Muscle of leg (tissue), 11 donors: ENCODE measurements around the gene LMF2. TPM values are rescaled to one million over a fixed set of nuclear protein-coding genes. Genes with fewer than 3 reads are reported as not detected.

Experiments
- DNase-seq: peaks from one replicate; pipeline ENCODE4 v3.0.0; 2013
- H3K27ac ChIP-seq: one replicate; pipeline ENCODE4 v1.5.1; 2013; ENCODE audit warnings: mild to moderate bottlenecking, low read length, control low read depth
- H3K27me3 ChIP-seq: one replicate; pipeline ENCODE4 v1.6.1; 2013; ENCODE audit warnings: low read length; ENCODE audit not compliant: control insufficient read depth, insufficient read depth
- H3K36me3 ChIP-seq: one replicate; pipeline ENCODE4 v1.6.1; 2013; ENCODE audit warnings: low read length; ENCODE audit not compliant: control insufficient read depth, insufficient read depth
- H3K4me1 ChIP-seq: one replicate; pipeline ENCODE4 v1.6.1; 2013; ENCODE audit warnings: low read length; ENCODE audit not compliant: control insufficient read depth, insufficient read depth
- H3K4me3 ChIP-seq: one replicate; pipeline ENCODE4 v1.5.1; 2013; ENCODE audit warnings: low read length, control low read depth
- H3K9me3 ChIP-seq: replicated peaks from 2 replicates; pipeline ENCODE4 v1.6.1; 2013; ENCODE audit warnings: low read depth, low read length; ENCODE audit not compliant: control insufficient read depth
- WGBS: methylation state at CpG from one replicate; pipeline ENCODE4 v1.1.5; 2013; ENCODE audit warnings: missing lambda C conversion rate; ENCODE audit not compliant: insufficient coverage; 5-methylcytosine and 5-hydroxymethylcytosine counted together
- polyA plus RNA-seq, 8 donors: library from polyadenylated mRNA; unstranded; fragments of 120-200 nt; gene quantifications; one replicate each; pipeline versions ENCODE4 v1.2.1 to v1.2.3, GENCODE V29; 2013; ENCODE audit warnings: inconsistent platforms in 1 of 8, low replicate concordance in 1 of 8; ENCODE audit not compliant: insufficient read length in 8 of 8, insufficient read depth in 1 of 8
- total RNA-seq: library from RNA; stranded (reverse); fragments of 120-200 nt; gene quantifications from one replicate; pipeline ENCODE4 v1.2.4, GENCODE V29; 2013

Gene LMF2
- total and polyA plus RNA-seq, 9 donors: 27.0 to 54.1 (median 44.4) TPM

DNA sequence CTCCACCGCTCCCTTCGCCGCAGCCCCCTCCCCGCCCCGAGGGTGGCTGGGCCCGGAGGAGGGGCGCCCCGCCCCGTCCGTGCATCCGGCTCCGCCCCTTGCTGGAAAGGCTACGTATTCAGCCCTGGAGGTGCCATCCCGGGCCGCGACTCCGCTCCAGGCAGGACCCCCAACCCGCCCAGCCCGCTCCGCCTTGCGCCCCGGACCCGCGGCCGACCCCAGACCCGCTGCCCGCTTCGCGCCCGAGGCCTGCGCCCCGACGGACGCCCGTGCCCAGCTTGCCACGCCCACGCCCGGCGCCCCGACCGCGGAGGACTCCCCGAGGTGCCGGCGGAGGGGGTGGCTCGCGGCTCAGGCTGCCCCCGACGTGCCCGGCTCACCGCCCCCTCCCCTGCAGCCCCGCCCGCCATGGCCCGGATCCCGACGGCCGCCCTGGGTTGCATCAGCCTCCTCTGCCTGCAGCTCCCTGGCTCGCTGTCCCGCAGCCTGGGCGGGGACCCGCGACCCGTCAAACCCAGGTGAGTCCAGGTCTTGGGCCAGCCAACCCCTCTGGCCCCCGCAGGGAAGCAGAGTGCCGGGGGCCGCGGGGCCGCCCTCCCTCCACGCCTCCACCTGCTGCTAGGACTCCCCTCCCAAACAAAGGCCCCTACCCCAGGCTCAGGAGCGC lies 25.9 kb downstream of the LMF2 start, which contains the start of gene ADM2:
TSS of gene ADM2 (plus strand) at position 104 of the 667 bp plus-strand sequence. CDS start at position 409, 305 bp downstream.
- WGBS: 1% methylated on average over 57 of the region's 70 CpGs
- H3K4me3 ChIP-seq: peak within 1 kb of the TSS; percentile 24
- peaks cover 65% of the 10 kb centered on the region for H3K27me3 ChIP-seq

GRCh38 chr22:50481045-50481439 lies 26.5 kb downstream of the LMF2 start:
- Histone ChIP-seq H3K4me1 (peaks cover 8% of the 10 kb centered on the region), H3K4me3 (no peak overlapping the region), H3K9me3 (no peaks in the 10 kb centered on the region), H3K27ac (no peak overlapping the region), H3K27me3 (peaks cover 65% of the 10 kb centered on the region), H3K36me3 (no peaks in the 10 kb centered on the region)
- DNase-seq: no peak
- 3% methylated on average over 45 of the region's 45 CpGs for WGBS

More for the DNA sequence above, 25.9 kb downstream of the LMF2 start, which contains the start of gene ADM2:
- Histone ChIP-seq H3K4me1 (peaks cover 8% of the 10 kb centered on the region), H3K27ac (no peak within 1 kb of the TSS), H3K9me3 (no peaks in the 10 kb centered on the region), H3K36me3 (no peaks in the 10 kb centered on the region)
- DNase-seq: no peak

- Histone ChIP-seq H3K27ac (no peak overlapping the region), H3K9me3 (no peaks in the 10 kb centered on the region), H3K27me3 (peaks cover 58% of the 10 kb centered on the region), H3K36me3 (no peaks in the 10 kb centered on the region), H3K4me1 (peaks cover 13% of the 10 kb centered on the region), H3K4me3 (no peak overlapping the region)
- 55% methylated on average over 3 of the region's 11 CpGs for WGBS
- no peak for DNase-seq
These were observed 27.8 kb downstream of the LMF2 start for GRCh38 chr22:50479721-50480120.

DNA sequence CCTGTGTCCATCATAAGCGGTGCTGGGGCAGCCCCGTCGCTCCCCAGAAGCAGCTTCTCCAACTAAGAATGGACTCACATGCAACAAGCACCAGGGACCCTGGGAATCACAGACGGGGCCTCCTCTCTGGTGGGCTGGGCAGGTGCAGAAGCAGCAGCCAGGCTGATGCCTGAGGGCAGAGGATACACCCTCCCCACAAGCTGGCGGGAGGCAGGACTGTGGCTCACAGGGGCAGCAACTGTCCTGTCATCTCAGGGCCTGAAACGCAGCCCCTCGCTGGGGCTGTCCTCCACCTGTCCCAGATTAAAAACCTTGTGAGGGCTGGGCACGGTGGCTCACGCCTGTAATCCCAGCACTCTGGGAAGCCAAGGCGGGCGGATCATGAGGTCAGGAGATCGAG lies 29.6 kb downstream of the LMF2 start:
- Histone ChIP-seq H3K27me3 (peaks cover 46% of the 10 kb centered on the region), H3K4me1 (peaks cover 25% of the 10 kb centered on the region), H3K36me3 (no peaks in the 10 kb centered on the region), H3K4me3 (no peak overlapping the region), H3K27ac (no peak overlapping the region), H3K9me3 (no peaks in the 10 kb centered on the region)
- no peak for DNase-seq
- WGBS: 75% methylated on average over 8 of the region's 12 CpGs

DNA sequence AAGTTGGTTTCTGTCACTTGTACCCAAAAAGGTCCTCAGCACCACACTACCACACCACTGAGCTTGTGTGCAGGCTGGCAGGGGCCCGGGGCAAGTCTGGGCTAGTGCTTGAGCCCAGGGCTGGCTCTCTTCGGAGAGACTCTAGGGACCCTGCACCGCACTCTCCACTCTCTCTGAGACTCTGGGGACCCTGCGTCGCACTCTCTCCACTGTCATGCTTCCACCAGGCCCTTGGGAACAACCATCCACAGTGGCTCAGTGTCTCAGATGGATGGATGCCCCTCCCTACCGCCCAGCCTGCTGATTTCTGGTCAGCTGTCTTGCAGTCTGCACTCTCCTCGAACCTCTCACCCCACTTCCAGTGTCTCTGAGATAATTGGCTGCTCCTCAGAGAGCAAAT lies 30.6 kb downstream of the LMF2 start:
- H3K36me3 ChIP-seq: peaks cover 4% of the 10 kb centered on the region
- no peak overlapping the region for H3K27ac ChIP-seq
- WGBS: 62% methylated on average over 6 of the region's 7 CpGs
- DNase-seq: no peak
- H3K9me3 ChIP-seq: no peaks in the 10 kb centered on the region
- peaks cover 25% of the 10 kb centered on the region for H3K4me1 ChIP-seq
- no peak overlapping the region for H3K4me3 ChIP-seq
- peaks cover 35% of the 10 kb centered on the region for H3K27me3 ChIP-seq

DNA sequence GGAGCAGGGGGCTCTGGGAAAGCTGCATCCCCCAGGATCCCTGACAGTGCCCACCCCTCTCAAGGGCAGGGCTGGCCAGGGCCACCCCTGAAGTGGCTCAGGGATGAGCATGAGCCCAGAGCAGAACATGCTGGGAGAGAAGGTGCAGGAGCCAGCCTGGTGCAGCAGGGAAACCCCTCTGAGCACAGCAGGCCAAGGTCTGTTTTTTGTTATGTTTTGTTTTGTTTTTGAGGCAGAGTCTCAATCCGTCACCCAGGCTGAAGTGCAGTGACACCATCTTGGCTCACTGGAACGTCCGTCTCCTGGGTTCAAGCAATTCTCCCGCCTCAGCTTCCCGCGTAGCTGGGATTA lies 31.9 kb downstream of the LMF2 start:
- Histone ChIP-seq H3K4me1 (peaks cover 36% of the 10 kb centered on the region), H3K27ac (no peak overlapping the region), H3K36me3 (peaks cover 10% of the 10 kb centered on the region), H3K4me3 (no peak overlapping the region), H3K27me3 (peaks cover 25% of the 10 kb centered on the region), H3K9me3 (no peaks in the 10 kb centered on the region)
- WGBS: 80% methylated on average over 1 of the region's 6 CpGs
- DNase-seq: no peak

DNA sequence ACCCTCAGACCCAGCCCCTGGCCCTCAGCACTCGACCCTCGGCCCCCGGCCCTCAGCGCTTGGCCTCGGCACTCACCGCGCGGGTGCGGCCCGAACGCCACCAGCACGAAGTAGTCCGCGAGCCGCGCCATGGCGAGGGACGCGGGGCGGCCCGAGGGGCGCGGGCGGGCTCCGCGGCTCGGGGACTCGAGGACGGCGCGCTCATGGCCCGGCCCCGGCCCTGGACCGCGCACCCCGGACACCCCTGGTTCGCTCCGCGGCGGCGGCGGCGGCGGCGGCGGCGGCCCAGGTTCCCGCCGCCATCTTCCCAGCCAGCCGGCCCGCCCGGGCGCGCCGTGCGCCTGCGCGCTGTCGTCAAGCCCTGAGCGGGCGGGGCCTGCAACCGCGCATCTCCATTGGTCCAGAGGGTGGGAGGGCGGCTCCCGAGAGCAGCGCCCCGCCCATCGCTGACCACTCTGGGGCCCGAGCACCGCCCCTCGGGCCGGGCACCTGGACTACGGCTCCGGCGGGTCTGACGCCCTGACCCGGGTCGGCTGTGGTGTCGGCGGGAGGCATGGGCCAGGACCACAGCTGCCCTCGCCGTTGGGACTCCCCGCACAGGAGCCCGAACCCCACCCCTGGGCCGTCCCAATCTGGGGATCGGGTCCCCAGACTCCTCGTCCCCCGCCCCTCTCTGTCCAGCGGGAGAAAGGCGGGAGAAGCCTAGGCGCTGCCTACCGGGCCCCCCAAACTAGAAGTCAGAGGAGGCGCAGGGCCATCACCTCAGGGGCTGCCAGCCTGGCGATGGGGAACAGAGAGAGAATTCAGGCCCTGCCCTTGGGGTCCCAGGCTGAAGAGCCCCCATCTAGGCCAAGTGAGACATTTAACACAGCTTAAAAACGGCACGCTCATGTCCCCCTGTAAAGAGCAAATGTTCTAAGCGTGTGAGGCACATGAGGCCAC lies 32.5 kb downstream of the LMF2 start, which contains the start of gene SBF1:
TSS of gene SBF1 (minus strand) at position 326 of the 942 bp plus-strand sequence. CDS start at position 131, 195 bp downstream.
- WGBS: under 1% methylated on average over 90 of the region's 97 CpGs
- Histone ChIP-seq H3K4me1 (peaks cover 43% of the 10 kb centered on the region), H3K4me3 (peak within 1 kb of the TSS; percentile 77)

DNA sequence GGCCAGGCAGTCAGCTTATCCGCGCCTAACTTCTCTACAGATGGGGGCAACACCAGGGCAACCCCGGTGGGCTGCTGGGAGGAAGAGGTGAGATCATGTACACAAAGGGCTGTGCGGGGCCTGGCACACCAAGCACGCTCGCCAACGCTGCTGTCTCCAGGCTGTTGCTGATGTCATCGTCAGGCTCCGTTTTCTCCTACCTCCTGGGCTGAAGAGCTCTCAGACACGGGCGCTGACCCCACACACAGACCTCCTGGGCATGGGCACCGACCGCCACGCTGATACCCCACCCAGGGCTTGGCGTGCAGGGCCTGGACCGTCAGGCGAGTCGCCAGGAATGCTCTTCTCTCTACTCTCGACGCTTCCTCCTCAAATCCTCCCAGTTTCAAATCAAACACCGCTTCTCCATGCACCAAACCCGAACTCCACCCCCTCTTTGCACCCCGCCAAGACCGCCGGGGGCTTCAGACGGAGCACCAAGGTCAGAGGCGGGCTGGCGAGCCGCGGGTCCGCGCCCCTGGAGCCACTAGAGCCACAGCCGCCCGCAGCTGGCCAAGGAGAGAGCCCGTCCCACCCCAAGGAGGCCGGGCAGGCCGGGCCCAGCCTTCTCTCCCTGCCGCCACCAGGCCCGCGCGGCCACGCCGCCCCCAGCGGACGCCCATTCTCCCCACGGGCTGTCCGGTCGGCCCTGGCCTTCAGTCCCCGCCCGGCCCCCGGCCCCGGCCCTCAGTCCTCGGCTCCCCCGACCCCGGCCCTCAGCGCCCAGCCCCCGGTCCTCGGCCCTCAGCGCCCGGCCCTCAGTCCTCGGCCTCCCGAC lies 33.4 kb downstream of the LMF2 start:
- H3K4me1 ChIP-seq: peaks cover 50% of the 10 kb centered on the region
- peak; percentile 34 for DNase-seq

More for the DNA sequence above, 32.5 kb downstream of the LMF2 start, which contains the start of gene SBF1:
- Histone ChIP-seq H3K9me3 (no peaks in the 10 kb centered on the region), H3K27me3 (peaks cover 19% of the 10 kb centered on the region), H3K36me3 (peaks cover 10% of the 10 kb centered on the region), H3K27ac (peak within 1 kb of the TSS; percentile 55)
- peak; percentile 96 for DNase-seq

DNA sequence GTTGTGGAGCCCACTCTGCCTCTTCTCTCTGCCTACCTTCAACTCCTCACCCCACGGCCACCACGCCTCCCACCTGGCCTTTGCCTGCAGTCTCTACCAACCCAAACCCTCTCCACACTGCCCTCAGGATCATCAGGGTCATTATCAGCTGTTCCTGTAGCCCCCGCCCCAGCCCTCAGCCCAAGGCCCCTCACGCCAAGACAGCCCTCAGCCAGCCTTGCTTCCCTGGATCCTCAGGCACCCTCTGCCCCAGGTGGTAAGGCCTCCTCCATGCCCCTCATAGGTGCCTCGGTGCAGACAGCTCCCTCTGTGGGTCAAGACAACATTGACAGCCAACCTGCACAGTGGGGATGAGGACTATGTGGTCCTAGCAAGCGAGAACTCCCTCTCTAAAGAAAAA lies 34.4 kb downstream of the LMF2 start:
- Histone ChIP-seq H3K4me1 (peaks cover 60% of the 10 kb centered on the region), H3K27ac (no peak overlapping the region), H3K36me3 (peaks cover 10% of the 10 kb centered on the region), H3K9me3 (no peaks in the 10 kb centered on the region), H3K4me3 (no peak overlapping the region), H3K27me3 (peaks cover 3% of the 10 kb centered on the region)
- DNase-seq: no peak
- 85% methylated on average over 5 of the region's 6 CpGs for WGBS

More for the DNA sequence above, 33.4 kb downstream of the LMF2 start:
- Histone ChIP-seq H3K27me3 (peaks cover 9% of the 10 kb centered on the region), H3K36me3 (peaks cover 10% of the 10 kb centered on the region), H3K9me3 (no peaks in the 10 kb centered on the region), H3K27ac (no peak overlapping the region), H3K4me3 (peak overlapping the region; percentile 77)
- WGBS: 4% methylated on average over 51 of the region's 62 CpGs
